Measurements from ENCODE around the gene ANXA8.

Gene ANXA8

GRCh38 chr10:47418966-47419365 lies 64.9 kb downstream of the ANXA8 start:
- Mint-ChIP-seq H3K4me3 (no peak overlapping the region), H3K36me3 (ENCODE audit: low read depth) (no peaks in the 10 kb centered on the region), H3K27me3 (no peaks in the 10 kb centered on the region), H3K27ac (no peak overlapping the region), H3K4me1 (no peaks in the 10 kb centered on the region), H3K9me3 (no peaks in the 10 kb centered on the region)
- ATAC-seq (no peak), DNase-seq (no peak)

DNA sequence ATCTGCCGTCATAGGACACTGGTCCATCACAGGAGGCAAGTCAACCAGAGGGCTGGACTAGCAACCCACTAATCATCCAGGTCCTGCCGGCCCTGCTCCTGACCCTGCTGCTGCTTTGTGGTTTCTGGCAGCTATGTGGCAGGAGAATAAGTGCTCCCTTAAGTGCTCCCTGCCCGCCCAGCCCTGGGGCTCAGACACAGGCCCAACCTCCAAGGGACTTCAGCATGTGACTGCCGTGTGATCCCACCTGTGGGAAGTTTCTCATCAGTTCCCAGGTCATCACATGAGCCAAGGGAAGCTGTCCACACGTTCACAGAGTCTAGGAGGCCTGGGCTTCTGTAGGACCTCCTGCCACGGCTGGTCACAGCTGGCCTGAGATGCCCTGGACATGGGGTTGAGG lies 65.6 kb downstream of the ANXA8 start:
- Mint-ChIP-seq H3K9me3 (no peaks in the 10 kb centered on the region), H3K4me3 (no peak overlapping the region), H3K27me3 (no peaks in the 10 kb centered on the region), H3K4me1 (no peaks in the 10 kb centered on the region), H3K36me3 (ENCODE audit: low read depth) (no peaks in the 10 kb centered on the region), H3K27ac (no peak overlapping the region)
- ATAC-seq (no peak), DNase-seq (no peak)
